ENCODE results near the gene KIF26B.
"Not testable (repeated sequence)": the region's sequence is repeated elsewhere in the genome, so short reads cannot be mapped to it uniquely, and the experiment has no call there.

Gene KIF26B

GRCh38 chr1:245397771-245398170, 243.0 kb downstream of the KIF26B start:
- WGBS (ENCODE audit: extremely low coverage, insufficient coverage, low lambda C conversion rate) = no CpG with 5 or more reads among the region's 3 CpGs
- no peaks in the 10 kb centered on the region for H3K4me1 ChIP-seq (ENCODE audit: control insufficient read depth, low read depth, low read length)
- no peak overlapping the region for H3K23ac ChIP-seq (ENCODE audit: low read length)
- H3K27ac ChIP-seq (ENCODE audit: low read depth, low read length) = no peak overlapping the region
- no peak overlapping the region for H3K4me2 ChIP-seq (ENCODE audit: low read length)
- H3K79me1 ChIP-seq (ENCODE audit: low read length) = no peaks in the 10 kb centered on the region
- no peak overlapping the region for H3K4me3 ChIP-seq (ENCODE audit: low read length)
- no peak overlapping the region for H3K4ac ChIP-seq (ENCODE audit: low read depth, low read length)
- no peak overlapping the region for H3K18ac ChIP-seq (ENCODE audit: low read length)
- no peak overlapping the region for H2BK120ac ChIP-seq (ENCODE audit: low read depth, low read length)
- no peak overlapping the region for H2AK5ac ChIP-seq (ENCODE audit: low read length)
- no peak overlapping the region for H3K9ac ChIP-seq (ENCODE audit: low read length)
- H3K36me3 ChIP-seq (ENCODE audit: control insufficient read depth, insufficient read depth, low read length) = no peaks in the 10 kb centered on the region
- no peak overlapping the region for H3K56ac ChIP-seq (ENCODE audit: low read length)
- no peak overlapping the region for H2BK5ac ChIP-seq (ENCODE audit: low read length)
- DNase-seq = no peak
- H4K5ac ChIP-seq (ENCODE audit: low read length) = no peak overlapping the region
- no peaks in the 10 kb centered on the region for H3K79me2 ChIP-seq (ENCODE audit: control insufficient read depth, insufficient read depth, low read length)
- no peaks in the 10 kb centered on the region for H3K27me3 ChIP-seq (ENCODE audit: insufficient read depth, low read length, poor library complexity)
- H2BK15ac ChIP-seq (replicated peaks; ENCODE audit: low read depth) = no peak overlapping the region
- H4K8ac ChIP-seq (ENCODE audit: low read depth, low read length) = no peak overlapping the region

DNA sequence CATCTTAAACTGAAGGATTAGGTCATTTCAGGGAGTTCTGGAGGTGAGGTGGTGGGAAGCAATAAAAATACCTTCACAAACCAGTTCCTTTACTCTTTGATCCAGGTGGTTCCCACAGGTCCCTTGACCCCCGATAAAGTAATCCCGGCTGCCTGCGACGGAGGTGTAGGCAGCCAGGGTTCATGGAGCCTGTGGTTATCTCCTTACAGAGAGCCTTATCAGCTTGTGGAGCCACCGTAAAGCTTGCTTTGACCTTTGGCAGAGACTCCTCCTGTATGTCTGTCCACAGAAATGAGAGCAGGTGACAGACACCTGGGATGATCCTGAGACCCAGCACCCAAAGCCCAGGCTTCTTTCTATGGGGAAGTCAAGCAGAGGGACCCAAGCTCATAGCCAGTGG, 243.4 kb downstream of the KIF26B start:
- no peak for DNase-seq
- Histone ChIP-seq H3K27me3 (ENCODE audit: insufficient read depth, low read length, poor library complexity) (no peaks in the 10 kb centered on the region), H3K18ac (ENCODE audit: low read length) (no peak overlapping the region), H3K4me3 (ENCODE audit: low read length) (no peak overlapping the region), H2BK120ac (ENCODE audit: low read depth, low read length) (no peak overlapping the region), H2BK5ac (ENCODE audit: low read length) (no peak overlapping the region), H2BK15ac (replicated peaks; ENCODE audit: low read depth) (no peak overlapping the region), H3K36me3 (ENCODE audit: control insufficient read depth, insufficient read depth, low read length) (no peaks in the 10 kb centered on the region), H2AK5ac (ENCODE audit: low read length) (no peak overlapping the region), H3K9ac (ENCODE audit: low read length) (no peak overlapping the region), H3K56ac (ENCODE audit: low read length) (no peak overlapping the region), H3K23ac (ENCODE audit: low read length) (no peak overlapping the region), H3K79me2 (ENCODE audit: control insufficient read depth, insufficient read depth, low read length) (no peaks in the 10 kb centered on the region), H3K4me2 (ENCODE audit: low read length) (no peak overlapping the region), H4K5ac (ENCODE audit: low read length) (no peak overlapping the region), H3K27ac (ENCODE audit: low read depth, low read length) (no peak overlapping the region), H4K8ac (ENCODE audit: low read depth, low read length) (no peak overlapping the region), H3K4ac (ENCODE audit: low read depth, low read length) (no peak overlapping the region), H3K4me1 (ENCODE audit: control insufficient read depth, low read depth, low read length) (no peaks in the 10 kb centered on the region), H3K79me1 (ENCODE audit: low read length) (no peaks in the 10 kb centered on the region)
- WGBS (ENCODE audit: extremely low coverage, insufficient coverage, low lambda C conversion rate) = no CpG with 5 or more reads among the region's 5 CpGs

- Histone ChIP-seq H2BK120ac (ENCODE audit: low read depth, low read length) (no peak overlapping the region), H2BK5ac (ENCODE audit: low read length) (no peak overlapping the region), H3K4me3 (ENCODE audit: low read length) (no peak overlapping the region), H4K8ac (ENCODE audit: low read depth, low read length) (no peak overlapping the region), H3K56ac (ENCODE audit: low read length) (no peak overlapping the region), H3K79me1 (ENCODE audit: low read length) (no peaks in the 10 kb centered on the region), H3K36me3 (ENCODE audit: control insufficient read depth, insufficient read depth, low read length) (no peaks in the 10 kb centered on the region), H4K5ac (ENCODE audit: low read length) (no peak overlapping the region), H3K4me2 (ENCODE audit: low read length) (no peak overlapping the region), H2BK15ac (replicated peaks; ENCODE audit: low read depth) (no peak overlapping the region), H3K23ac (ENCODE audit: low read length) (no peak overlapping the region), H3K4ac (ENCODE audit: low read depth, low read length) (no peak overlapping the region), H3K18ac (ENCODE audit: low read length) (no peak overlapping the region), H3K79me2 (ENCODE audit: control insufficient read depth, insufficient read depth, low read length) (no peaks in the 10 kb centered on the region), H3K27ac (ENCODE audit: low read depth, low read length) (no peak overlapping the region), H3K4me1 (ENCODE audit: control insufficient read depth, low read depth, low read length) (no peaks in the 10 kb centered on the region), H3K27me3 (ENCODE audit: insufficient read depth, low read length, poor library complexity) (no peaks in the 10 kb centered on the region), H3K9ac (ENCODE audit: low read length) (no peak overlapping the region), H2AK5ac (ENCODE audit: low read length) (no peak overlapping the region)
- DNase-seq = no peak
- no CpG with 5 or more reads among the region's 7 CpGs for WGBS (ENCODE audit: extremely low coverage, insufficient coverage, low lambda C conversion rate)
Observed at GRCh38 chr1:245401881-245402587, 247.2 kb downstream of the KIF26B start.

DNA sequence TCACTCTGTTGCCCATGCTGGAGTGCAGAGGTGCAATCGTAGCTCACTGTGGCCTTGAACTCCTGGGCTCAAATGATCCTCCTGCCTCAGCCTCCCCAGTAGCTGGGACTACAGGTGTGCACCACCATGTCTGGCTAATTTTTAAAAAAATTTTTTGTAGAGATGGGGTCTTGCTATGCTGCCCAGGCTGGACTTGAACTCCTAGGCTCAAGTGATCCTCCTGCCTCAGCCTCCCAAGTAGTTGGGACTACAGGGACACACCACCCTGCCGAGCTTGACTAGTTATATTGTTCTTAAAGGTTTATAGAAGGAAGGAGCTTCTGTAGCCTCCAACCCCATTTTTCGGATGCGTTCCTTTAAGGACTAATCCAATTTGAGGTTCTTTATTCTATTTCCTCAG, 248.2 kb downstream of the KIF26B start:
- H3K4me2 ChIP-seq (ENCODE audit: low read length); H3K36me3 ChIP-seq (ENCODE audit: control insufficient read depth, insufficient read depth, low read length); H2BK15ac ChIP-seq (replicated peaks; ENCODE audit: low read depth); H3K4ac ChIP-seq (ENCODE audit: low read depth, low read length); H2BK5ac ChIP-seq (ENCODE audit: low read length); H3K79me1 ChIP-seq (ENCODE audit: low read length); H3K79me2 ChIP-seq (ENCODE audit: control insufficient read depth, insufficient read depth, low read length); H3K27ac ChIP-seq (ENCODE audit: low read depth, low read length); H4K8ac ChIP-seq (ENCODE audit: low read depth, low read length); H3K27me3 ChIP-seq (ENCODE audit: insufficient read depth, low read length, poor library complexity); H4K5ac ChIP-seq (ENCODE audit: low read length); H3K4me1 ChIP-seq (ENCODE audit: control insufficient read depth, low read depth, low read length); H3K9ac ChIP-seq (ENCODE audit: low read length); H3K56ac ChIP-seq (ENCODE audit: low read length); DNase-seq; H3K18ac ChIP-seq (ENCODE audit: low read length); H3K23ac ChIP-seq (ENCODE audit: low read length); H2BK120ac ChIP-seq (ENCODE audit: low read depth, low read length); H3K4me3 ChIP-seq (ENCODE audit: low read length); H2AK5ac ChIP-seq (ENCODE audit: low read length): not testable (repeated sequence)
- no CpG with 5 or more reads among the region's 4 CpGs for whole genome bisulfite sequencing (ENCODE audit: extremely low coverage, insufficient coverage, low lambda C conversion rate)

DNA sequence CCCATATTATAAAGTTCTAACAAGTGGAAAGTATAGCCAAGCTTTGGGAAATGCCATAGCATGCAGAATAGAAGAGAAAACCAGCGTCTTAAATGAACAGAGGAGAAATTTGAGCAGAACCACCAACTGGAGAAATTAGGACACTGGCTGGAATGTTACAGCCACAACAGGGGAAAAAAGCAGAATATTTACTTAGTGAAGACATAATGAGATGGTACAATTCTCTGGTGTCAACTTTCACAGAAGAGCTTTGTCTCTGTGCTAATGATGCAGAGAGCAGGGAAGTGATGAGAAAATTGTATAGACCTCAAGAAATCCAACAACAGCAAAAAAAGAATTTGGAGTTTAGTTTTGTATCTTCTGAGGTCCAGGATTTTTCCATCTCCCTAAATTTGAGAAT, 249.7 kb downstream of the KIF26B start:
- H3K9ac ChIP-seq (ENCODE audit: low read length) = no peak overlapping the region
- no peaks in the 10 kb centered on the region for H3K4me1 ChIP-seq (ENCODE audit: control insufficient read depth, low read depth, low read length)
- no peak overlapping the region for H4K8ac ChIP-seq (ENCODE audit: low read depth, low read length)
- no peak overlapping the region for H3K27ac ChIP-seq (ENCODE audit: low read depth, low read length)
- no peak for DNase-seq
- no peak overlapping the region for H2BK5ac ChIP-seq (ENCODE audit: low read length)
- H3K23ac ChIP-seq (ENCODE audit: low read length) = no peak overlapping the region
- H3K56ac ChIP-seq (ENCODE audit: low read length) = no peak overlapping the region
- no peak overlapping the region for H4K5ac ChIP-seq (ENCODE audit: low read length)
- no peak overlapping the region for H3K4ac ChIP-seq (ENCODE audit: low read depth, low read length)
- no CpG with 5 or more reads among the region's 1 CpG for WGBS (ENCODE audit: extremely low coverage, insufficient coverage, low lambda C conversion rate)
- H3K4me2 ChIP-seq (ENCODE audit: low read length) = no peak overlapping the region
- H3K4me3 ChIP-seq (ENCODE audit: low read length) = no peak overlapping the region
- no peak overlapping the region for H2AK5ac ChIP-seq (ENCODE audit: low read length)
- H2BK120ac ChIP-seq (ENCODE audit: low read depth, low read length) = no peak overlapping the region
- H3K79me1 ChIP-seq (ENCODE audit: low read length) = no peaks in the 10 kb centered on the region
- no peaks in the 10 kb centered on the region for H3K27me3 ChIP-seq (ENCODE audit: insufficient read depth, low read length, poor library complexity)
- H3K18ac ChIP-seq (ENCODE audit: low read length) = no peak overlapping the region
- H2BK15ac ChIP-seq (replicated peaks; ENCODE audit: low read depth) = no peak overlapping the region
- H3K79me2 ChIP-seq (ENCODE audit: control insufficient read depth, insufficient read depth, low read length) = no peaks in the 10 kb centered on the region
- no peaks in the 10 kb centered on the region for H3K36me3 ChIP-seq (ENCODE audit: control insufficient read depth, insufficient read depth, low read length)

- no peaks in the 10 kb centered on the region for H3K79me2 ChIP-seq (ENCODE audit: control insufficient read depth, insufficient read depth, low read length)
- no peak overlapping the region for H2BK5ac ChIP-seq (ENCODE audit: low read length)
- no peaks in the 10 kb centered on the region for H3K79me1 ChIP-seq (ENCODE audit: low read length)
- no peak overlapping the region for H4K8ac ChIP-seq (ENCODE audit: low read depth, low read length)
- H2BK15ac ChIP-seq (replicated peaks; ENCODE audit: low read depth) = no peak overlapping the region
- no peak overlapping the region for H3K4me2 ChIP-seq (ENCODE audit: low read length)
- H3K9ac ChIP-seq (ENCODE audit: low read length) = no peak overlapping the region
- no peak overlapping the region for H2AK5ac ChIP-seq (ENCODE audit: low read length)
- H4K5ac ChIP-seq (ENCODE audit: low read length) = no peak overlapping the region
- no peak overlapping the region for H3K4ac ChIP-seq (ENCODE audit: low read depth, low read length)
- H3K23ac ChIP-seq (ENCODE audit: low read length) = no peak overlapping the region
- DNase-seq = no peak
- no peak overlapping the region for H3K27ac ChIP-seq (ENCODE audit: low read depth, low read length)
- no peaks in the 10 kb centered on the region for H3K27me3 ChIP-seq (ENCODE audit: insufficient read depth, low read length, poor library complexity)
- no peak overlapping the region for H2BK120ac ChIP-seq (ENCODE audit: low read depth, low read length)
- H3K4me3 ChIP-seq (ENCODE audit: low read length) = no peak overlapping the region
- H3K4me1 ChIP-seq (ENCODE audit: control insufficient read depth, low read depth, low read length) = no peaks in the 10 kb centered on the region
- no peaks in the 10 kb centered on the region for H3K36me3 ChIP-seq (ENCODE audit: control insufficient read depth, insufficient read depth, low read length)
- H3K18ac ChIP-seq (ENCODE audit: low read length) = no peak overlapping the region
- WGBS (ENCODE audit: extremely low coverage, insufficient coverage, low lambda C conversion rate) = no CpG with 5 or more reads among the region's 4 CpGs
- H3K56ac ChIP-seq (ENCODE audit: low read length) = no peak overlapping the region
Observed at GRCh38 chr1:245404952-245405351, 250.2 kb downstream of the KIF26B start.

Data from mesendoderm (in vitro differentiated cells).